IMR-90 (cell line): ENCODE results near the gene PEX26. TPM values are rescaled to one million over a fixed set of nuclear protein-coding genes. Genes with fewer than 3 reads are reported as not detected.

Experiments used
- ATAC-seq: fragments of 200-7000 bp; cut with Tn5 transposase; 2 replicates; pipeline ENCODE4 v1.9.1; 2020; ENCODE audit warnings: low read depth, mild to moderate bottlenecking, moderate library complexity
- BruUV-seq: library from RNA; stranded (reverse); fragments of 400-500 nt; replicated peaks from 2 replicates; lab custom pipeline; 2021; lab: Mats Ljungman, UMichigan
- CTCF ChIA-PET: fragments of 300-600 bp; formaldehyde crosslinking; extraction: SDS; loops from one replicate; lab custom pipeline; 2021; ENCODE audit warnings: antibody characterized with exemption; lab: Yijun Ruan, JAX
- POLR2A ChIA-PET: fragments of 300-600 bp; sonication (Branson Sonifier 250); formaldehyde crosslinking; loops from one replicate; lab custom pipeline; 2022; ENCODE audit warnings: antibody characterized with exemption; ENCODE audit not compliant: unreplicated experiment; lab: Charles Lee
- DNase-seq: peaks from one replicate; pipeline ENCODE4 v3.0.0; 2013
- H2AFZ ChIP-seq: replicated peaks from 2 replicates; pipeline ENCODE3; 2013; ENCODE audit warnings: low read length, mild to moderate bottlenecking; ENCODE audit not compliant: poor library complexity
- H2AK5ac ChIP-seq: 2 replicates; pipeline ENCODE4 v1.6.1; 2013; ENCODE audit warnings: low read depth, low read length, inconsistent platforms
- H2AK9ac ChIP-seq: replicated peaks from 2 replicates; pipeline ENCODE3; 2013; ENCODE audit warnings: mild to moderate bottlenecking, low read depth, low read length, moderate library complexity; ENCODE audit not compliant: poor library complexity
- H2BK120ac ChIP-seq: 2 replicates; pipeline ENCODE4 v1.6.1; 2013; ENCODE audit warnings: low read depth, low read length, inconsistent platforms
- H2BK15ac ChIP-seq: 3 replicates; pipeline ENCODE4 v1.6.1; 2013; ENCODE audit warnings: low read depth, low read length, inconsistent platforms
- H2BK20ac ChIP-seq: 2 replicates; pipeline ENCODE4 v1.6.1; 2013; ENCODE audit warnings: low read depth, mild to moderate bottlenecking, inconsistent platforms, low read length, moderate library complexity
- H2BK5ac ChIP-seq: 2 replicates; pipeline ENCODE4 v1.6.1; 2013; ENCODE audit warnings: mild to moderate bottlenecking, low read depth, low read length, inconsistent platforms; ENCODE audit not compliant: poor library complexity, severe bottlenecking
- H3K14ac ChIP-seq: replicated peaks from 2 replicates; pipeline ENCODE4 v1.6.1; 2013; ENCODE audit warnings: low read depth, low read length, inconsistent platforms
- H3K18ac ChIP-seq: 2 replicates; pipeline ENCODE4 v1.6.1; 2013; ENCODE audit warnings: low read depth, low read length, control low read depth
- H3K23ac ChIP-seq: 2 replicates; pipeline ENCODE4 v1.6.1; 2013; ENCODE audit warnings: low read depth, low read length, inconsistent platforms
- H3K27ac ChIP-seq: 2 replicates; pipeline ENCODE4 v1.5.1; 2013; ENCODE audit warnings: mild to moderate bottlenecking, control low read depth, low read length; ENCODE audit not compliant: insufficient read depth
- H3K27me3 ChIP-seq: 2 replicates; pipeline ENCODE4 v1.6.1; 2013; ENCODE audit warnings: low read length; ENCODE audit not compliant: control insufficient read depth, insufficient read depth
- H3K36me3 ChIP-seq: 2 replicates; pipeline ENCODE4 v1.6.1; 2013; ENCODE audit warnings: low read length, mixed read lengths; ENCODE audit not compliant: control insufficient read depth, insufficient read depth
- H3K4ac ChIP-seq: 2 replicates; pipeline ENCODE4 v1.6.1; 2013; ENCODE audit warnings: low read depth, low read length, inconsistent platforms
- H3K4me1 ChIP-seq: 2 replicates; pipeline ENCODE4 v1.6.1; 2013; ENCODE audit warnings: low read length, mixed read lengths; ENCODE audit not compliant: control insufficient read depth, insufficient read depth
- H3K4me2 ChIP-seq: 2 replicates; pipeline ENCODE4 v1.6.1; 2013; ENCODE audit warnings: low read depth, mild to moderate bottlenecking, control low read depth, low read length, moderate library complexity
- H3K4me3 ChIP-seq: 2 replicates; pipeline ENCODE4 v1.5.1; 2013; ENCODE audit warnings: low read depth, mild to moderate bottlenecking, control low read depth, low read length, moderate library complexity; ENCODE audit not compliant: insufficient read depth
- H3K56ac ChIP-seq: 2 replicates; pipeline ENCODE4 v1.6.1; 2013; ENCODE audit warnings: low read length, inconsistent platforms; ENCODE audit not compliant: insufficient read depth; ENCODE audit errors: extremely low read depth
- H3K79me1 ChIP-seq, 2 experiments: 2 replicates each; pipeline ENCODE4 v1.6.1; 2013; ENCODE audit warnings: low read length in 2 of 2, inconsistent platforms in 1 of 2, low read depth in 1 of 2
- H3K9ac ChIP-seq: 2 replicates; pipeline ENCODE4 v1.6.1; 2013; ENCODE audit warnings: low read depth, low read length, control low read depth
- H3K9me1 ChIP-seq: 2 replicates; pipeline ENCODE4 v1.6.1; 2013; ENCODE audit warnings: low read length, inconsistent platforms; ENCODE audit not compliant: insufficient read depth
- H3K9me3 ChIP-seq: 2 replicates; pipeline ENCODE4 v1.6.1; 2013; ENCODE audit warnings: low read length; ENCODE audit not compliant: control insufficient read depth, insufficient read depth
- H4K20me1 ChIP-seq: 2 replicates; pipeline ENCODE4 v1.6.1; 2013; ENCODE audit warnings: low read length, inconsistent platforms; ENCODE audit not compliant: insufficient read depth
- H4K5ac ChIP-seq: 2 replicates; pipeline ENCODE4 v1.6.1; 2013; ENCODE audit warnings: mild to moderate bottlenecking, low read depth, low read length, control low read depth
- H4K8ac ChIP-seq, 2 experiments: 2 replicates each; pipeline ENCODE4 v1.6.1; 2013; ENCODE audit warnings: low read depth in 2 of 2, low read length in 2 of 2, control low read depth in 1 of 2, inconsistent platforms in 1 of 2
- H4K91ac ChIP-seq: 2 replicates; pipeline ENCODE4 v1.6.1; 2013; ENCODE audit warnings: low read depth, low read length, inconsistent platforms; ENCODE audit not compliant: insufficient read depth
- BHLHE40 ChIP-seq: fragments of 150-350 bp; IDR thresholded peaks from 2 replicates; pipeline ENCODE4 v1.6.1; 2016; ENCODE audit warnings: mild to moderate bottlenecking, low read depth, low read length
- CEBPB ChIP-seq: IDR thresholded peaks from 2 replicates; pipeline ENCODE4 v1.6.1; 2012; ENCODE audit warnings: low read depth, low read length, improper control_type of control experiment
- CHD1 ChIP-seq: IDR thresholded peaks from 2 replicates; pipeline ENCODE4 v1.6.1; 2012; ENCODE audit warnings: low read depth, low read length, improper control_type of control experiment
- CTCF ChIP-seq: conservative IDR thresholded peaks from 2 replicates; pipeline ENCODE4 v1.5.1; 2012; ENCODE audit warnings: mild to moderate bottlenecking, low read depth, low read length, improper control_type of control experiment
- ELK1 ChIP-seq: fragments of 150-350 bp; IDR thresholded peaks from 2 replicates; pipeline ENCODE4 v1.6.1; 2016; ENCODE audit warnings: low read depth, mild to moderate bottlenecking, low read length, moderate library complexity, borderline replicate concordance
- FOS ChIP-seq: fragments of 150-350 bp; IDR thresholded peaks from 2 replicates; pipeline ENCODE4 v1.6.1; 2016; ENCODE audit warnings: low read depth, low read length
- MAFK ChIP-seq: IDR thresholded peaks from 2 replicates; pipeline ENCODE4 v1.6.1; 2012; ENCODE audit warnings: low read depth, low read length, improper control_type of control experiment
- MAZ ChIP-seq: IDR thresholded peaks from 2 replicates; pipeline ENCODE4 v1.6.1; 2012; ENCODE audit warnings: low read depth, mild to moderate bottlenecking, low read length, improper control_type of control experiment, moderate library complexity, borderline replicate concordance
- MXI1 ChIP-seq: IDR thresholded peaks from 2 replicates; pipeline ENCODE4 v1.6.1; 2012; ENCODE audit warnings: low read depth, mild to moderate bottlenecking, low read length, moderate library complexity, borderline replicate concordance
- NFE2L2 ChIP-seq: fragments of 150-350 bp; IDR thresholded peaks from 2 replicates; pipeline ENCODE4 v1.6.1; 2016; ENCODE audit warnings: low read depth, mild to moderate bottlenecking, low read length
- POLR2A ChIP-seq: IDR thresholded peaks from 2 replicates; pipeline ENCODE4 v1.6.1; 2012; ENCODE audit warnings: mild to moderate bottlenecking, low read depth, low read length
- RAD21 ChIP-seq: IDR thresholded peaks from 2 replicates; pipeline ENCODE4 v1.6.1; 2012; ENCODE audit warnings: low read length, improper control_type of control experiment
- RCOR1 ChIP-seq: IDR thresholded peaks from 2 replicates; pipeline ENCODE4 v1.6.1; 2012; ENCODE audit warnings: mild to moderate bottlenecking, low read length, improper control_type of control experiment; ENCODE audit not compliant: insufficient replicate concordance
- RFX5 ChIP-seq: IDR thresholded peaks from 2 replicates; pipeline ENCODE4 v1.8.0; 2012; ENCODE audit warnings: low read depth, mild to moderate bottlenecking, low read length, moderate library complexity
- SMC3 ChIP-seq: fragments of 150-350 bp; IDR thresholded peaks from 2 replicates; pipeline ENCODE4 v1.6.1; 2016; ENCODE audit warnings: low read depth, mild to moderate bottlenecking, antibody characterized with exemption, low read length, moderate library complexity
- USF2 ChIP-seq: fragments of 150-350 bp; IDR thresholded peaks from 2 replicates; pipeline ENCODE4 v1.6.1; 2017; ENCODE audit warnings: mild to moderate bottlenecking, antibody characterized with exemption, low read length, low read depth
- WGBS, 2 experiments: methylation state at CpG; one replicate each; pipeline versions ENCODE4 v1.1.5 to v1.1.7; 2013; ENCODE audit warnings: missing lambda C conversion rate in 2 of 2; ENCODE audit not compliant: insufficient read length in 1 of 2; ENCODE audit errors: extremely low coverage in 2 of 2; 5-methylcytosine and 5-hydroxymethylcytosine counted together
- dilution Hi-C: fragments of 300-500 bp; cut with HindIII; formaldehyde crosslinking; loops from one replicate; pipeline ENCODE4 v1.14.3; 2018; ENCODE audit warnings: low sequenced_read_pairs; ENCODE audit not compliant: unreplicated experiment
- in situ Hi-C: fragments of 300-500 bp; cut with MboI; formaldehyde crosslinking; loops from 3 replicates; pipeline ENCODE4 v1.14.3; 2019; ENCODE audit warnings: low sequenced_read_pairs, inconsistent platforms, mixed read lengths
- intact Hi-C: fragments of 100-400 bp; cut with micrococcal nuclease; formaldehyde crosslinking; loops from 2 replicates; pipeline ENCODE4 v1.10.0; 2022
- polyA plus RNA-seq, 3 experiments: library from polyadenylated mRNA; depleted of rRNA; stranded (reverse); fragments of >200 nt; gene quantifications; 2 replicates each; pipeline ENCODE4 v1.2.3, GENCODE V29; 2012; ENCODE audit warnings: low replicate concordance in 1 of 3
- total RNA-seq: library from RNA; depleted of rRNA; stranded (reverse); fragments of >200 nt; gene quantifications from 2 replicates; pipeline ENCODE4 v1.2.3, GENCODE V29; 2012

The PEX26 gene
- total and polyA plus RNA-seq, 2 of the 4 experiments (the other 2 are of a cell fraction), result 12.2 to 18.5 TPM

GRCh38 chr22:18114976-18115652, 37.3 kb downstream of the PEX26 start:
- Histone ChIP-seq H3K36me3 (no peaks in the 10 kb centered on the region), H2AK9ac (no peak overlapping the region), H4K5ac (no peak overlapping the region), H3K14ac (no peak overlapping the region), H4K20me1 (no peaks in the 10 kb centered on the region), H4K8ac (no peak overlapping the region), H3K27ac (no peak overlapping the region), H3K4me1 (peaks cover 3% of the 10 kb centered on the region; the same call in 1 of the 2 replicates), H3K4me2 (no peak overlapping the region), H3K56ac (no peak overlapping the region), H2BK120ac (no peak overlapping the region), H3K4me3 (no peak overlapping the region), H3K4ac (no peak overlapping the region), H3K9me3 (no peaks in the 10 kb centered on the region), H3K23ac (no peak overlapping the region), H2BK20ac (no peak overlapping the region), H4K91ac (no peak overlapping the region), H2BK5ac (no peak overlapping the region), H3K27me3 (peaks cover 10% of the 10 kb centered on the region; the same call in 1 of the 2 replicates), H3K18ac (no peak overlapping the region), H2AFZ (no peak overlapping the region), H2AK5ac (no peak overlapping the region), H2BK15ac (no peak overlapping the region), H3K9ac (no peak overlapping the region), H3K9me1 (no peaks in the 10 kb centered on the region), H3K79me1 (no peaks in the 10 kb centered on the region)
- ChIA-PET CTCF (no interaction called here), POLR2A (interaction anchor here (0.6 kb wide), 1 partner anchor 259 kb away, joined by 3 read pairs; no protein-coding TSS in a partner anchor)
- no TSS peak for BruUV-seq
- in situ Hi-C loops (no loop called here), dilution Hi-C loops (no loop called here), intact Hi-C loops (no loop called here)
- ATAC-seq (no peak), DNase-seq (no peak)
- no peak for TF ChIP-seq MAZ
- TF ChIP-seq ELK1, result no peak
- TF ChIP-seq MXI1, result no peak
- TF ChIP-seq CEBPB, result no peak
- TF ChIP-seq FOS, result no peak
- TF ChIP-seq RAD21, result no peak
- TF ChIP-seq POLR2A, result no peak
- no peak for TF ChIP-seq RFX5
- TF ChIP-seq RCOR1, result no peak
- no peak for TF ChIP-seq SMC3
- TF ChIP-seq BHLHE40, result no peak
- TF ChIP-seq CHD1, result no peak
- no peak for TF ChIP-seq CTCF
- no peak for TF ChIP-seq NFE2L2
- no peak for TF ChIP-seq USF2
- no peak for TF ChIP-seq MAFK
- 86% methylated on average over 8 of the region's 15 CpGs; no CpG with 5 or more reads in 1 of the 2 experiments for WGBS, 2 experiments
